ENCODE data around the gene ZMYND8.

- peak; percentile 92 for TF ChIP-seq TAF1 (IDR thresholded peaks at IDR 0.05; ENCODE audit: low read depth, low read length)
- peak; percentile 61 for TF ChIP-seq SPI1 (IDR thresholded peaks at IDR 0.05; ENCODE audit: low read depth, low read length)
- peak; percentile 89 for TF ChIP-seq POLR2A (IDR thresholded peaks at IDR 0.05; ENCODE audit: low read depth, low read length)
- peak; percentile 84 for TF ChIP-seq POLR2AphosphoS5 (IDR thresholded peaks at IDR 0.05; ENCODE audit: low read depth, low read length)
- TF ChIP-seq PAX5 (IDR thresholded peaks at IDR 0.05; ENCODE audit: insufficient read depth, low read length, severe bottlenecking): no peak
These were observed 968 bp upstream of the ZMYND8 start for GRCh38 chr20:47357296-47358038.
